ENCODE data around the gene ARHGAP23. TPM values are rescaled to one million over a fixed set of nuclear protein-coding genes. Genes with fewer than 3 reads are reported as not detected.

The ARHGAP23 gene
- total RNA-seq, 1 experiment from 2014 or later: 97.9 TPM

DNA sequence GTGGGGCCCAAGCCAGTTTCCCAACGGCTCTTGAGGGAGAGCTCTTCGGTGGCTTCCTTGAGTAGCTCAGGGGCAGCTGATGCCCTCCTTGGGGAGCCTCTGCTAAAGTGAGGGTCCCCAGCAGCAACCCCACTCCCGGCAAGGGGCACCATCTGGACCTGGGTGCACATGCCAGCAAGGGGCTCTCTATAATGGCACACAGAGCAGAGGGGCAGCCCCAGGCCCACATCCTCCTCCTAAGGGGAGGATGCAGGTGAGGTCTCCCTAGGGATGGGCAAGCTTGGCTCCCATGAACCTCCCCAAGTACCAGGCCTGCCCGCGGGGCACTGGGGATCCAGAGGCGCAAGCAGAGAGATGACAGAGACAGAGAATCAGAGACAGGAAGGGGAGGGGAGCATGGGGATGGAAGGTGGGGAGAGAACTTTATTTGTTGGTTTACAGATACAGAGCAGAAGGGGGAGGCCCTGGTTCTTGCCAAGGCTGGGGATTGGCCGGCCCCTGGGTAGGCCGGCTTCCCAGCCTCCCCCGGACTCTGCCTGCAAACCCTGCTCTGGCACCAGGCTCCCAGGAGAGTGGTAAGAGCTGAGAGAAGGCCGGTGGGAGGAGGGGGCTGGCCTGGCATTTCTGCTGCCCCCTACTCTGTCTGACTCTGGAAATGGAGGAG is 116.0 kb downstream of the ARHGAP23 start:
- Histone ChIP-seq H3T11ph (ENCODE audit: low read length) (no peak overlapping the region), H4K8ac (replicated peaks; ENCODE audit: insufficient read length, low read depth, low read length) (no peak overlapping the region), H3K14ac (ENCODE audit: insufficient read depth, low read length) (no peak overlapping the region), H3K56ac (ENCODE audit: insufficient read length, low read depth, low read length) (no peak overlapping the region), H4K5ac (ENCODE audit: insufficient read length, low read depth, low read length) (no peak overlapping the region), H2BK5ac (ENCODE audit: insufficient read length, low read length) (no peak overlapping the region), H3K9ac (ENCODE audit: extremely low read depth, insufficient read length, low read length) (no peak overlapping the region), H2BK12ac (ENCODE audit: insufficient read length, low read depth, low read length) (no peak overlapping the region), H4K91ac (ENCODE audit: insufficient read length, low read depth, low read length) (no peak overlapping the region), H2AK5ac (ENCODE audit: insufficient read length, low read length) (no peak overlapping the region), H3K27ac (ENCODE audit: insufficient read length, low read depth, low read length) (no peak overlapping the region), H2BK15ac (ENCODE audit: low read depth, low read length) (no peak overlapping the region), H3K4me1 (ENCODE audit: insufficient read depth, low read length) (no peaks in the 10 kb centered on the region), H3K23me2 (ENCODE audit: insufficient read length, low read depth, low read length, poor library complexity, severe bottlenecking) (no peaks in the 10 kb centered on the region), H3K4ac (ENCODE audit: low read depth, low read length) (no peak overlapping the region), H3K27me3 (ENCODE audit: insufficient read depth, low read length) (no peaks in the 10 kb centered on the region), H3K79me2 (ENCODE audit: insufficient read depth, low read length) (no peaks in the 10 kb centered on the region), H2BK20ac (ENCODE audit: low read depth, low read length, poor library complexity, severe bottlenecking) (no peak overlapping the region), H2AFZ (ENCODE audit: low read length) (no peak overlapping the region), H3K23ac (ENCODE audit: insufficient read length, low read depth, low read length) (no peak overlapping the region), H3K9me3 (ENCODE audit: control insufficient read depth, low read depth, low read length) (no peaks in the 10 kb centered on the region), H4K20me1 (ENCODE audit: control insufficient read depth, insufficient read depth, insufficient read length) (no peaks in the 10 kb centered on the region), H3K4me2 (ENCODE audit: insufficient read depth, insufficient read length, low read length) (no peak overlapping the region), H2BK120ac (ENCODE audit: low read depth, low read length, poor library complexity, severe bottlenecking) (no peak overlapping the region), H3K18ac (ENCODE audit: insufficient read length, low read depth, low read length) (no peak overlapping the region), H3K79me1 (ENCODE audit: insufficient read depth, low read depth, low read length, poor library complexity, severe bottlenecking) (no peaks in the 10 kb centered on the region)
- no peak for DNase-seq
- H3K36me3 Mint-ChIP-seq (ENCODE audit: insufficient read depth in 1 of 3, low read depth in 3 of 3): no peaks in the 10 kb centered on the region; a peak in 2 of 7 replicates
- no peak overlapping the region for H3K4me3 Mint-ChIP-seq
- H3K4me1 Mint-ChIP-seq: peaks cover 18 to 35% of the 10 kb centered on the region in 2 experiments
- TF ChIP-seq, protein P1, sequence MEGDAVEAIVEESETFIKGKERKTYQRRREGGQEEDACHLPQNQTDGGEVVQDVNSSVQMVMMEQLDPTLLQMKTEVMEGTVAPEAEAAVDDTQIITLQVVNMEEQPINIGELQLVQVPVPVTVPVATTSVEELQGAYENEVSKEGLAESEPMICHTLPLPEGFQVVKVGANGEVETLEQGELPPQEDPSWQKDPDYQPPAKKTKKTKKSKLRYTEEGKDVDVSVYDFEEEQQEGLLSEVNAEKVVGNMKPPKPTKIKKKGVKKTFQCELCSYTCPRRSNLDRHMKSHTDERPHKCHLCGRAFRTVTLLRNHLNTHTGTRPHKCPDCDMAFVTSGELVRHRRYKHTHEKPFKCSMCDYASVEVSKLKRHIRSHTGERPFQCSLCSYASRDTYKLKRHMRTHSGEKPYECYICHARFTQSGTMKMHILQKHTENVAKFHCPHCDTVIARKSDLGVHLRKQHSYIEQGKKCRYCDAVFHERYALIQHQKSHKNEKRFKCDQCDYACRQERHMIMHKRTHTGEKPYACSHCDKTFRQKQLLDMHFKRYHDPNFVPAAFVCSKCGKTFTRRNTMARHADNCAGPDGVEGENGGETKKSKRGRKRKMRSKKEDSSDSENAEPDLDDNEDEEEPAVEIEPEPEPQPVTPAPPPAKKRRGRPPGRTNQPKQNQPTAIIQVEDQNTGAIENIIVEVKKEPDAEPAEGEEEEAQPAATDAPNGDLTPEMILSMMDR (conservative IDR thresholded peaks at IDR 0.05): no peak
- peaks cover 7% of the 10 kb centered on the region for H3K27me3 Mint-ChIP-seq (ENCODE audit: low read depth)
- H3K9me3 Mint-ChIP-seq: no peaks in the 10 kb centered on the region
- WGBS (ENCODE audit: extremely low coverage, insufficient read length, low lambda C conversion rate): no CpG with 5 or more reads among the region's 10 CpGs
- H3K27ac Mint-ChIP-seq: no peak overlapping the region
